ENCODE measurements around the gene KAZN. TPM values are rescaled to one million over a fixed set of nuclear protein-coding genes. Genes with fewer than 3 reads are reported as not detected.
"Not testable (repeated sequence)": the region's sequence is repeated elsewhere in the genome, so short reads cannot be mapped to it uniquely, and the experiment has no call there.

The KAZN gene
- polyA plus RNA-seq (ENCODE audit: insufficient read depth in 1 of 5, insufficient read length in 5 of 5, low replicate concordance in 1 of 5): 10 to 100 TPM; 26.2 to 34.7 (median 29.0) TPM
- long read RNA-seq, donor 1, transcript KAZN-201 (8 exons, 3,838 nt): major isoform, 8 of 18 reads
- long read RNA-seq, donor 1, partial matches to known transcripts: 9 of 18 reads
- long read RNA-seq, donor 1, other reads (novel, unspliced or antisense): 0 of 18 reads
- long read RNA-seq, donor 2, partial matches to known transcripts: 6 of 6 reads
- long read RNA-seq, donor 2, other reads (novel, unspliced or antisense): 0 of 6 reads
- long read RNA-seq, donor 3, transcript KAZN-201 (8 exons, 3,838 nt): major isoform, 5 of 5 reads
- long read RNA-seq, donor 3, partial matches to known transcripts: 0 of 5 reads
- long read RNA-seq, donor 3, other reads (novel, unspliced or antisense): 0 of 5 reads
- long read RNA-seq, donor 4, partial matches to known transcripts: 7 of 11 reads
- long read RNA-seq, donor 4, other reads (novel, unspliced or antisense): 0 of 11 reads
- long read RNA-seq, donor 5, transcript KAZN-201 (8 exons, 3,838 nt): major isoform, 6 of 6 reads
- long read RNA-seq, donor 5, partial matches to known transcripts: 0 of 6 reads
- long read RNA-seq, donor 5, other reads (novel, unspliced or antisense): 0 of 6 reads
- long read RNA-seq, donor 6, partial matches to known transcripts: 0 of 3 reads
- long read RNA-seq, donor 6, other reads (novel, unspliced or antisense): 0 of 3 reads
- long read RNA-seq, donor 7, transcript KAZN-201 (8 exons, 3,838 nt): major isoform, 5 of 28 reads
- long read RNA-seq, donor 7, partial matches to known transcripts: 22 of 28 reads
- long read RNA-seq, donor 7, other reads (novel, unspliced or antisense): 0 of 28 reads
- long read RNA-seq, donor 8, partial matches to known transcripts: 0 of 1 reads
- long read RNA-seq, donor 8, other reads (novel, unspliced or antisense): 0 of 1 reads

- DNase-seq: peak; percentile 60 to 72
Observed at GRCh38 chr1:14598498-14599182, at the start of gene KAZN. KAZN (plus strand) TSS chr1:14598685.

- DNase-seq: no peak
Observed at GRCh38 chr1:14549897-14550620, 48.4 kb upstream of the KAZN start.

- DNase-seq: no peak
Observed at GRCh38 chr1:14551386-14551785, 47.1 kb upstream of the KAZN start.

DNA sequence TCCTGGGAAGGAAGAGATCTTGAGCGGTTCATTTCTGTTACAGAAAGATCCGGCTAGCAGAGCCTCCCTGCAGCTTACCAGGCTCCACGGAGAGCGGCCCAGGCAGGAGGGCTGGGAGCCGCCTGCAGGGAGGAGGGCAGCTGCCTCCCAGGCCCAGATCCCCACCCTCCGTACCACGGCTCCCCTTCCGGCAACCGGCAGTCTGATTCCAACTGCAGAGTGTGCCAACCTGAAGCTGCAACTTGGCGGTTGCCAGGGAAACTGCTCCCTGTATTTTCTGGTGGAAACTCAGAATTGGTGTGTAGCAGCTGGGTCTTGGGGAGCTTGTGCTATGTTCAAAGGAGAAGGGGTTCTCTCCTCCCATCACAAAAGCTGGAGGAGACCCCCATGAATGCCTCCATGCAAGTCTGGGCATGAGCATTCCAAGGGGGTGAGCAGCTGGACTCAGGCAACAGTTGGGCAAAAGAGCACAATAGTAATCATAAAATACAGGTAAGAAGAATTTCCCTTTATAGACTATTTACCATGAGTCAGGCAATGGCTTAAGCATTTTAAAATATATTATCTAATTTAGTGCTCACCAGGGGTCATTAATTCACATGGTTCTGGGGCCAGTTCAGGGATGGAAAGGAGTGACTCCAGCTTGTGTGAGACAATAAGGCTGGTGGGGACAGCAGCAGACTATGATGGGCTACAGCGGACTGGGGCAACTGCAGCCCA lies 46.1 kb upstream of the KAZN start:
- DNase-seq: no peak

DNA sequence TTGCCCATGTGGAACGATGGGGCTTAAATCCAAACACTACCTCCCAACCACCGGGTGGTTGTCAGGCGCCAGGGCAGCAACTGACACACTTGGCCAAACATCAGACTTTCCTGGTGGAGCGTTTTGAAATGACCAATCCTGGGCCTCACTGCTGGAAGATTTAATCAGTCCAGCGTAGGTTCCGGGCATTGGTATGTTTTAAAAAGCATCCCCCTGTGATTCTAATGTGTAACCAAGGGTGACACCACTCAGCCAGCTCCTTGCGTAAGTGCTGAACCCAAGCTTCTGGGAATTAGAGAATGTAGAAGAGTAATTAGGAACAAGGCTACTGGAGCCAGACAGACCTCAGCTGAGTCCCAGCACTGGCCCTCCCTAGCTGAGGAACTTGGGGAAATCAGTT lies 44.8 kb upstream of the KAZN start:
- no peak for DNase-seq

DNA sequence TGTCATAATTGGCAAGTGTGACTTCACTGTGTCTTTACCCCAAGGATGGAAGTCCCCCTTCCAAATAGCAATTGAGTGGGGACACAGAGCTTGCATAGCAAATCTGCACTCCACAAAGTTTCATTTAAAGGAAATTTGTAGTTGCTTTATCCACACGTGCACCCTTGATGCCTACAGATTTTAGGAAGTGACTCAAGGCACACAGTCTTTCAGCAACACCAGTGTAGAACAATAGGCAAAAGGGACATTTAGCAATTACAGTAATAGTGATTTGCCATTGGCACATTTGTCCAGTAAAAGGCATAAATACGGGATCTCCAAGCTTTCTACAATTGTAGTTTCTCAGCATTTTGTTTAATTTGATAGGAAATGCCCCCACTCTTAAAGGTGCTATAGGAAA lies 43.4 kb upstream of the KAZN start:
- no peak for DNase-seq

DNA sequence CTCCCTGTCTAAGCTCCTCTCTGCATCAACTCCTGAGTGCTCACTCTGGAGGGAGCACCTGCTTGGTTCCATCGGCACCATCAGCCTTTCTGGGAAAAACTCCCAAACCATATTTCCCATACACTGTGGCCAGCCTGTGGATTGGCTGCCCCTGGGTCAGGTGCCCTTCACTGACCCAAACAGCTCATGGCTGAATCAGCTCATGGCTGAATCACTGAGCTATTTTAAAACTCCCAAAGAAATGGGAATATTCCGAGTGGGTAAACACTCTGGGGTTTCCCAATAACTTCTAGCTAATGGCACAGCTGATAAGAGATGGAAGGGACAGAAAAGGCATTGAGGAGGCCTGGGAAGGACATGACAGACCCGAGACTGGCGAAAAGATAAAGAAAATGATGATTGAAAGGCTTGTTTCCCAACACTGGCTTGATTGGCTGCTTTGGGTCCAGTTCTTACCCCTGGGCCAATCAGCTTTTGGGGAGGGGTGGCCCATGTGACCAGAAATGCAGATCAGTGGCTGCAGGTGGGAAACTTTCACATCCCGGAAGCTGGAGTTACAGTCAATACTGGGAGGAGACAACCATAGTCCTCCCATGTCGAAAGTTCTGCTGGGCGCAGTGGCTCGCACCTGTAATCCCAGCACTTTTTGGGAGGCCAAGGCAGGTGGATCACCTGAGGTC lies 37.3 kb upstream of the KAZN start:
- no peak for DNase-seq

GRCh38 chr1:14565090-14565489 lies 33.4 kb upstream of the KAZN start:
- DNase-seq: no peak

DNA sequence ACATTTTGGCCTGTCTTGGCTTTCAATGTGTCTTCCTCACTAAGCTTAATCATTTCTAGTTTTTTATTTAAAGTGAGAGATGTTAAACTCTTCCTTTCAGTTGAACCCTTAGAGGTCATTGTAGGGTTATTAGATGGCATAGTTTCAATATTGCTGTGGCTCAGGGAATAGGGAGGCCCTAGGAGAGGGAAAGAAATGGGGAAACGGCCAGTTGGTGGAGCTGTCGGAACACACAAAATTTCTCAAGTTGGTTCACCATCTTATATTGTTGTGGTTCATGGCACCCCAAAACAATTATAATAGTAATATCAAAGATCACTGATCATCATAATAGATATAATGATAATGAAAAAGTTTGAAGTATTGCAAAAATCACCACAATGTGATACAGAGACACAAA lies 31.4 kb upstream of the KAZN start:
- no peak for DNase-seq

DNA sequence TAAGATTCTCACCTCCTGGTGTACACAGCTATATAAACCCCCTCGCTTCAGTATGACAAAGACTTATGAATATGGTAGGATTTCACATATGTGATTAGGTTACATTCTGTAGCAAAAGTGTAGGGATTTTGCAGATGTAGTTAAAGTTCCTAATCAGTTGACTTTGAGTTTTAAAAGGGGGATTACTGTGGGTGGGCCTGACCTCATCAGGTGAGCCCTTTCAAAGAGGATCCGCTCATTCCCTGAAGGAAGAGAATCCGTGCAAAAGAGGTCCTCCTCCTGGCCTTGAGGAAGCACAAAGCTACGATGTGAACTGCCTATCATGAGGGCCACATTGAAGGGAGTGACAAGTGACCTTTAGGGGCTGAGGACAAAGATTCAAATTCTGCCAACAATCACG lies 30.6 kb upstream of the KAZN start:
- no peak for DNase-seq

GRCh38 chr1:14568716-14569355 lies 29.6 kb upstream of the KAZN start:
- DNase-seq: no peak

- no peak for DNase-seq
Observed at GRCh38 chr1:14570514-14570913, 28.0 kb upstream of the KAZN start.

GRCh38 chr1:14571810-14572767 lies 26.4 kb upstream of the KAZN start:
- DNase-seq: no peak

- DNase-seq: no peak
Observed at GRCh38 chr1:14572861-14573260, 25.6 kb upstream of the KAZN start.

DNA sequence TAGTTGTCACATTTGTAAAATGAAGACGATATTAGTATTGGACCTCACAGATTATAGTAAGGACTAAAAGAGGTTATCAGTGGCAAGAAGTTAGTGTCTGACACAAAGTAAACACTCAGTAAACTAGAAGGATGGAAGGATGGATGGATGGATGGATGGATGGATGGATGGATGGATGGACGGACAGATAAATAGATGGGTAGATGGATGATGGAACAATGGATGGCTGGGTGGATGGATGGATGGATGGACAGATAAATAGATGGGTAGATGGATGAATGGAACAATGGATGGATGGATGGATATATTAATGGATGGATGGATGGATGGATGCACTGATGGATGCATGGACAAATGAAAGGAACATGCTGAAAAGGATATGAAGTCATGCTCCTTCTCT lies 22.3 kb upstream of the KAZN start:
- no peak for DNase-seq

GRCh38 chr1:14577261-14577660 lies 21.2 kb upstream of the KAZN start:
- DNase-seq: no peak

DNA sequence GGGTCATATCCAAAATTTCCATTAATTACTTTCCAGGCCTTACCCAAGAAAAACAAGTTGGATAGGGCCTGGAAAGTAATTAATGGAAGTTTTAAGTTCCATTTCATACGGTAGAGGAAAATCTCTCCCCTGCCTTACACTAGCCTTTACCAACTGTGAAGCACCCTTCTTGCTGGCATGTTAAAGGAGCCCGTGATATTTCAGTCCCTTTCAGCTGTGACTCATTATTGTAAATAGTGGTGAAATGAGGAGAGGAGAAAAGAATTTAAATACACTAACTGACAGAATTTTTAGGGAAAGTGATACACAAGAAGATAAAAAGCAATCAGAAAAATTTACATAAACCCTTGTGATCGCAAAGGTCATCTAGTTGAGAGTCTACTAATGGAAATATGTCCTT lies 20.3 kb upstream of the KAZN start:
- DNase-seq: no peak

DNA sequence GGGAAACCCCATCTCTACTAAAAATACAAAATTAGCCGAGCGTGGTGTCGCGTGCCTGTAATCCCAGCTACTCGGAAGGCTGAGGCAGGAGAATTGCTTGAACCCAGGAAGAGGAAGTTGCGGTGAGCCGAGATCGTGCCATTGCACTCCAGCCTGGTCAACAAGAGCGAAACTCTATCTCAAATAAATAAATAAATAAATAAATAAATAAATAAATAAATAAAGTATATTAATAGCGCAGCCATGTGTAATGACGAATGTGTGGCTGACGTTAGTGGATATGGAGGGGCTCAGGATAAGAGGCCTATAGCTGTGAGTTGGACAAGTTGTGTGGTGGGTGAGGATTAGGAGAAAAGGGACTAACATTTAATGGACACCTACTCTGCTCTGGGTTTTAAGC lies 18.2 kb upstream of the KAZN start:
- DNase-seq: not testable (repeated sequence)

All from right lung (tissue), 10 donors.